Rectal smooth muscle tissue (tissue), 1 donor: ENCODE measurements around the gene MAPKAPK5.
A peak's percentile ranks its signal among the peaks of the same experiment; 100 is the strongest.
"Not testable (repeated sequence)": the region's sequence is repeated elsewhere in the genome, so short reads cannot be mapped to it uniquely, and the experiment has no call there.

Experiments used
- H3K27ac ChIP-seq: one replicate; pipeline ENCODE4 v1.7.0; 2013; ENCODE audit warnings: low read depth, low read length, inconsistent platforms
- H3K27me3 ChIP-seq: one replicate; pipeline ENCODE4 v1.7.0; 2013; ENCODE audit warnings: low read length; ENCODE audit not compliant: control insufficient read depth, insufficient read depth
- H3K36me3 ChIP-seq: one replicate; pipeline ENCODE4 v1.7.0; 2013; ENCODE audit warnings: low read length; ENCODE audit not compliant: control insufficient read depth, insufficient read depth
- H3K4me1 ChIP-seq: one replicate; pipeline ENCODE4 v1.7.0; 2013; ENCODE audit warnings: low read length; ENCODE audit not compliant: control insufficient read depth, insufficient read depth
- H3K4me3 ChIP-seq: one replicate; pipeline ENCODE4 v1.7.0; 2013; ENCODE audit warnings: low read length
- H3K9ac ChIP-seq: one replicate; pipeline ENCODE4 v1.7.0; 2013; ENCODE audit warnings: low read length

MAPKAPK5 gene, protein sequence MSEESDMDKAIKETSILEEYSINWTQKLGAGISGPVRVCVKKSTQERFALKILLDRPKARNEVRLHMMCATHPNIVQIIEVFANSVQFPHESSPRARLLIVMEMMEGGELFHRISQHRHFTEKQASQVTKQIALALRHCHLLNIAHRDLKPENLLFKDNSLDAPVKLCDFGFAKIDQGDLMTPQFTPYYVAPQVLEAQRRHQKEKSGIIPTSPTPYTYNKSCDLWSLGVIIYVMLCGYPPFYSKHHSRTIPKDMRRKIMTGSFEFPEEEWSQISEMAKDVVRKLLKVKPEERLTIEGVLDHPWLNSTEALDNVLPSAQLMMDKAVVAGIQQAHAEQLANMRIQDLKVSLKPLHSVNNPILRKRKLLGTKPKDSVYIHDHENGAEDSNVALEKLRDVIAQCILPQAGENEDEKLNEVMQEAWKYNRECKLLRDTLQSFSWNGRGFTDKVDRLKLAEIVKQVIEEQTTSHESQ

GRCh38 chr12:111841750-111842555 is at the start of gene MAPKAPK5:
Gene MAPKAPK5 (plus strand): TSS chr12:111842228. CDS start chr12:111842734, 506 bp downstream.
- Histone ChIP-seq H3K36me3 (peaks cover 3% of the 10 kb centered on the region), H3K9ac (peak within 1 kb of the TSS; percentile 93), H3K4me1 (peaks cover 8% of the 10 kb centered on the region), H3K27ac (peak within 1 kb of the TSS; percentile 94), H3K27me3 (no peaks in the 10 kb centered on the region), H3K4me3 (peak within 1 kb of the TSS; percentile 95)

DNA sequence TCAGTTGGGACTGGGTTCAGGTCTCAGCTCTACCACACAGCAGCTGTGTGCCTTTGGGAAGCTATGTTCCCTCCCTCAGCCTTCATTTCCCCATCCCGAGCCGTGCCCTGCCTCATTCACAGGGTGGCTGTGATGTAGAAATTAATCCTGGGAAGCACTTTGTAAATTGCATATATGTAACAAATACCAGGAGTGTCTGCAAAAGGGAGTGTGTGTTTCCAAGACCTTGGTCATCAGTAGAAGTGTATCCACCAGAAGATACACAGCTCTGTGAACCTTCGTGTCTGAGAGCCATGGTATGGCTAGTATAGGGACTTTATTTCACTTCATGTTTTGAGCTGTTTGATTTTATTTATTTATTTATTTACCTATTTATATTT is 49.2 kb upstream of the MAPKAPK5 start:
- peak overlapping the region; percentile 10 for H3K27ac ChIP-seq
- H3K4me3 ChIP-seq = no peak overlapping the region
- no peaks in the 10 kb centered on the region for H3K4me1 ChIP-seq
- H3K27me3 ChIP-seq = no peaks in the 10 kb centered on the region
- peaks cover 47% of the 10 kb centered on the region for H3K36me3 ChIP-seq
- no peak overlapping the region for H3K9ac ChIP-seq

DNA sequence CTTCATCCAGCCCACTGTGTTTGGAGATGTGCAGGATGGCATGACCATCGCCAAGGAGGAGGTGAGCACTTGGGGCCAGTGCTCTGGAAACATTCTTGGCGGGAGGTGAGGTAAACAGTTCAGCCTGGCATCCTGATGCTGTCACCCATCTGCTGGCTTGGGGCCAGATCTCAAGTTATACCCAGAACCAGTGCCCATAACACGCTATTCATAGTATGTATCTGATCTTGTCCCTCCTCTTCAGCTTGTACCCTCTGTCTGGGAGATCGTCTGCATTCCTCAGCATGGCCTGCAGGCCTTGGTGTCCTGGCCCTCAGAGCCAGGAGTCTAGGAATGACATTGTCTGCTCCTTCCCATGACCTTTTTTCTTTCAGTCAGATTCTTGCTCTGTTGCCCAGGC is 43.8 kb upstream of the MAPKAPK5 start:
- no peak overlapping the region for H3K9ac ChIP-seq
- H3K27me3 ChIP-seq = no peaks in the 10 kb centered on the region
- no peaks in the 10 kb centered on the region for H3K4me1 ChIP-seq
- H3K27ac ChIP-seq = no peak overlapping the region
- H3K4me3 ChIP-seq = no peak overlapping the region
- H3K36me3 ChIP-seq = peaks cover 35% of the 10 kb centered on the region

DNA sequence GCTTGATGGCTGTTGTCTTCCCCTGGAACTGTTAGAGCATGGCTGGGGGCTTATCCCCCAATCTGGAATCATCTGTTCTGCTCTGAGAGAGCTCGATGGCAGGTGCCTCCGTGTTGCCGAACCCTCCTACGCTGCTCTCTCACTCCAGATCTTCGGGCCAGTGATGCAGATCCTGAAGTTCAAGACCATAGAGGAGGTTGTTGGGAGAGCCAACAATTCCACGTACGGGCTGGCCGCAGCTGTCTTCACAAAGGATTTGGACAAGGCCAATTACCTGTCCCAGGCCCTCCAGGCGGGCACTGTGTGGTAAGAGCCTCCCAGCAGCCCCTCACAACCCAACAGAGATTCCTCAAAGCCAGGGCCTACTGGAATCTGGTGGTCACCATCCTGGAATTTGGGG is 42.3 kb upstream of the MAPKAPK5 start:
- Histone ChIP-seq H3K4me3 (no peak overlapping the region), H3K9ac (no peak overlapping the region), H3K27me3 (no peaks in the 10 kb centered on the region), H3K27ac (no peak overlapping the region), H3K36me3 (peaks cover 34% of the 10 kb centered on the region), H3K4me1 (no peaks in the 10 kb centered on the region)

GRCh38 chr12:111803038-111803626 is 38.9 kb upstream of the MAPKAPK5 start:
- peaks cover 34% of the 10 kb centered on the region for H3K36me3 ChIP-seq
- H3K27ac ChIP-seq = no peak overlapping the region
- H3K4me1 ChIP-seq = no peaks in the 10 kb centered on the region
- H3K27me3 ChIP-seq = no peaks in the 10 kb centered on the region
- no peak overlapping the region for H3K9ac ChIP-seq
- H3K4me3 ChIP-seq = no peak overlapping the region

- Histone ChIP-seq H3K9ac (no peak overlapping the region), H3K36me3 (peaks cover 37% of the 10 kb centered on the region), H3K4me3 (no peak overlapping the region), H3K27ac (no peak overlapping the region), H3K27me3 (no peaks in the 10 kb centered on the region), H3K4me1 (no peaks in the 10 kb centered on the region)
Measured at GRCh38 chr12:111803851-111804250, 38.2 kb upstream of the MAPKAPK5 start.

DNA sequence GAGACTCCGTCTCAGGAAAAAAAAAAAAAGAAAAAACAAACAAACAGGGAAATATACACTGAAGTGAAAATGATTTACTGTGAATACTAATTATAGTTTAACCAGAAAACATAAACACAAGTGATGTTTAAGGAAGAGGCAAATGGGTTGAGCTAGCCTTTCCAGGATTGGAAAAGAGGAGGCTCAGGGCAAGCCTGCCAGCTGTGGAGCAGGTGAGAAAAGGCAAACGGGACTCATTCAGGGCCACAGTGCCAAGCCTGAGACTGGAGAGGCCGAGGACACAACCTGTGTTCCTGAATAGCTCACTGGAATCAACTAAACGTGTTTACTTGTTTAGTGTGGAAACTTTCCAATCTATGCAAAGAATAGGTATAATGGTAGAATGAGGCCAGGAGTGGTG is 35.7 kb upstream of the MAPKAPK5 start:
- H3K4me3 ChIP-seq = no peak overlapping the region
- no peaks in the 10 kb centered on the region for H3K27me3 ChIP-seq
- peaks cover 35% of the 10 kb centered on the region for H3K36me3 ChIP-seq
- H3K9ac ChIP-seq = no peak overlapping the region
- no peak overlapping the region for H3K27ac ChIP-seq
- no peaks in the 10 kb centered on the region for H3K4me1 ChIP-seq

- no peaks in the 10 kb centered on the region for H3K27me3 ChIP-seq
- no peaks in the 10 kb centered on the region for H3K4me1 ChIP-seq
- no peak overlapping the region for H3K27ac ChIP-seq
- no peak overlapping the region for H3K9ac ChIP-seq
- H3K4me3 ChIP-seq = no peak overlapping the region
- peaks cover 35% of the 10 kb centered on the region for H3K36me3 ChIP-seq
Measured at GRCh38 chr12:111807232-111807631, 34.8 kb upstream of the MAPKAPK5 start.

- H3K9ac ChIP-seq = no peak overlapping the region
- no peaks in the 10 kb centered on the region for H3K4me1 ChIP-seq
- no peaks in the 10 kb centered on the region for H3K27me3 ChIP-seq
- H3K27ac ChIP-seq = no peak overlapping the region
- H3K4me3 ChIP-seq = no peak overlapping the region
- H3K36me3 ChIP-seq = peaks cover 19% of the 10 kb centered on the region
Measured at GRCh38 chr12:111812881-111813741, 28.9 kb upstream of the MAPKAPK5 start.

- Histone ChIP-seq H3K27me3 (no peaks in the 10 kb centered on the region), H3K27ac (no peak overlapping the region), H3K4me1 (no peaks in the 10 kb centered on the region), H3K4me3 (no peak overlapping the region), H3K36me3 (no peaks in the 10 kb centered on the region), H3K9ac (no peak overlapping the region)
Measured at GRCh38 chr12:111816065-111816615, 25.9 kb upstream of the MAPKAPK5 start.

DNA sequence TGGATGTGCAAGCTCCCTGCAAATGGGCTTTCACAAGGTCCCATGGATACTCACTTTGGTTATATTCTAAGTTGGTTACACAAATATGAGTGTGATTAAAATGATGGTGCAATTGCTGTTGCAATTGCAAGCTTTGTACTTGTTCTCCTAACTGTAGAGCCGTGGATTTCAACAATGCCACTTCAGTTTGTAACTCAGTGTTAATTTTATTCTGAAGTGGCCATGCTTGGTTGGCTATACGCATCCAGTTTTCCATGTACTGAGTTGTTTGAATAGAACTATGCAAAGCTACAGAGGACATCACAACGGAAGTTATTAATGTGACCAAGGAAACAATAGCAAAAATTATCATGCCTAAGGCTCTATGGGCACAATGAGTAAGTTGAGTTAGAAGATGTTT is 25.1 kb upstream of the MAPKAPK5 start:
- H3K4me3 ChIP-seq, H3K9ac ChIP-seq, H3K36me3 ChIP-seq, H3K27me3 ChIP-seq, H3K27ac ChIP-seq, H3K4me1 ChIP-seq: not testable (repeated sequence)
